HG03060 (cell line): ENCODE measurements around the gene CFAP119.
"Not testable (repeated sequence)": the region's sequence is repeated elsewhere in the genome, so short reads cannot be mapped to it uniquely, and the experiment has no call there.

Source experiments
- ATAC-seq: cut with Tn5 transposase; IDR thresholded peaks from one replicate; pipeline ENCODE4 v1.9.1; 2021; ENCODE audit warnings: low read depth, moderate number of reproducible peaks; ENCODE audit not compliant: unreplicated experiment

Gene CFAP119

DNA sequence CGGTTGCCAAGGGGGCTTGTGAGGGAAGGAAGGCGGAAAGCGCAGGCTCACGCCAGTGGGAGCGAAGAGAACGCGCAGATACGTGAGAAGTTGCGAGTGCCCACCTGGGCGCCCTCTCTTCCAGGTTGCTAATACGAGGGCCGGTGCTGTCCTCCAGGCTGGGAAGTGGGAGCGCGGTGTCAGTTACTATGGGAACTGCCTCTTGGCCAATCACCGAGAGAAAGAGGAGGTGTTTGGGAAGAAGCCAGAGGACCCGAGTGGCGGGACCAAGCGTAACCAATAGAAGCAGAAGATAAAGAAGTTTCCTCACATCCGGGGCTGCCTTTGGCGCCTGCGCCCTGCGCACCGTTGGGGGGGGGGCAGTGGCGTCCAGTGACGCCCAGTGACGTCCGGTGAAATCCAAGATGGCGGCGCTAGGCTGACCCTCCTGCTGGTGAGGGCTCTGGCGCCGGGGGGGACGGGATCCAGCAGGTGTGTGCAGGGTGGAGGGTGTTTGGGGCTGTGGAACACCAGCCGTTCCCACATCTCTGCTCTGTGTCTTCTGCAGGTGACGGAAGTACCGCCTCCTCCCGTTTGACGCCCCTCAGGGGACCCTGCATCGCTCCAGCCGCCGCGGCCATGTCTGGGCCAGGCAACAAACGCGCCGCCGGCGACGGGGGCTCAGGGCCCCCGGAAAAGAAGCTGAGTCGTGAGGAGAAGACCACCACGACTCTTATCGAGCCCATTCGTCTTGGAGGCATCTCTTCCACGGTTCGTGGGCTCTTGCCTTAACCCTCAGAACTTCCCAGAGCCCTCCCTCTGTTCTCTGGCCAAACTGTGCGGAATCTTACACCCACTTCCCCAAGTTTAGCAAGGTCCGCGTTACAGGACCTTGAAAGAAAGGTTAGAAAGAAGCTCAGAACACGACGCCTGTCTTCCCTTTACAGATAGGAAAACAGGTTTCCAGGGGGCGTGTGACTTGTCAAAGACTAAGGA, at the start of gene CFAP119, which contains the start of gene RNF40:
CFAP119 (minus strand) TSS at position 135 of the 975 bp plus-strand sequence. CDS start 314 bp downstream, outside the sequence.
RNF40 (plus strand) TSS at position 395 of the 975 bp plus-strand sequence; CDS start at position 619, 224 bp downstream.
- ATAC-seq = peak; percentile 95

- ATAC-seq = not testable (repeated sequence)
Measured at GRCh38 chr16:30809675-30810074, 47.8 kb upstream of the CFAP119 start.

GRCh38 chr16:30808890-30809426, 47.1 kb upstream of the CFAP119 start:
- ATAC-seq = not testable (repeated sequence)

GRCh38 chr16:30808146-30808545, 46.3 kb upstream of the CFAP119 start:
- no peak for ATAC-seq

DNA sequence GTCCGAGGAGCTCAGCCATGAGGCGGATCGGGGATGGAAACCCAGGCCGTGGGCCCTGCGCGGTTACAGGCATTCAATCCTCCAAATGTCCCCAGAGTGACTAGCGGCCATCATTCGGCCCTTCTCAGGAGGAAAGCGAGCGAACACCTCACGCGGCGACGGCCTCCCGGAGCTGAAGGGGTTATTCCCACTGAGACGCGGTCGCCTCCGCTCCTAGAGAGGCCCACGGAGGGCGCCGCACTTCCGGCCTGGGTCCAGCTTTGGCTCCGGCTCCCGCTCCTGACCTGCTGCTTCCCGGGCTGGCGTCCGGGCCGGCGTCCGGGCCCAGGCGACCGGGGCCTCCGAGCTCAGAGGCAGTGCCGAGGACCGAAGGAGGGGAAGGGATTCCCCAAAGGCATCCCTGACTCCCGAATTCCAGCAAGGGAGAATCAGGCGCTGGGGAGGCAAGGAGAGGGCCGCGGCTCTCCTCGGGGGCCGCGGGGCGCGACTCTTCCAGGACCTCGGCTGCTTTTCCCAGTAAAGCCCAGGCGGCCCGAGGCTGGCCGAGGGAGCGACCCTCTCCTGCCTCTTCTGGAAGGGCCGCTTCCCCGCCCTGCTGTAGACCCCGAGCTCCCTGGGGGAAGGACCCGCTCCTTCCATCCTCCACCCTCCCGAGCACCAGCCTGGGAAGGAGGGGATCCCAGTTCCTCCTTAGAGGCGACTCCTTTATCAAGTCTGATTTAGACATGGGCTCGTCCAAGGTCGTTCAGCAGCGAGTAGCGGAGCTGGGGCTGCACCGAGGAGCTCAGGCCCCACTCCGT, 43.7 kb upstream of the CFAP119 start:
- ATAC-seq = no peak

DNA sequence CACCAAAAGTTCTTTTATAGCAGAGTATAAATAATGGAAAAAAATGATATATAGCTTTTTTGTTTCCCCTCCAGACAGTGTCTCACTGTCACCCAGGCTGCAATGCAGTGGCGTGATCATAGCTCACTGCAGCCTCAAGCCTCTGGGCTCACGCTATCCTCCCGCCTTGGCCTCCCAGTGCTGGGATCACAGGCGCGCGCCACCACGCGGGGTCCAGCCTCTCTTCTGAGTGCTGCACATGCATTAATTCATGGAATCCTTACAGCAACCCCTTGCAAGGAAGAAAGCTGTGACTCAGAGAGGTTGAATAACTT, 43.2 kb upstream of the CFAP119 start:
- ATAC-seq = no peak

GRCh38 chr16:30802936-30803335, 41.1 kb upstream of the CFAP119 start:
- no peak for ATAC-seq

DNA sequence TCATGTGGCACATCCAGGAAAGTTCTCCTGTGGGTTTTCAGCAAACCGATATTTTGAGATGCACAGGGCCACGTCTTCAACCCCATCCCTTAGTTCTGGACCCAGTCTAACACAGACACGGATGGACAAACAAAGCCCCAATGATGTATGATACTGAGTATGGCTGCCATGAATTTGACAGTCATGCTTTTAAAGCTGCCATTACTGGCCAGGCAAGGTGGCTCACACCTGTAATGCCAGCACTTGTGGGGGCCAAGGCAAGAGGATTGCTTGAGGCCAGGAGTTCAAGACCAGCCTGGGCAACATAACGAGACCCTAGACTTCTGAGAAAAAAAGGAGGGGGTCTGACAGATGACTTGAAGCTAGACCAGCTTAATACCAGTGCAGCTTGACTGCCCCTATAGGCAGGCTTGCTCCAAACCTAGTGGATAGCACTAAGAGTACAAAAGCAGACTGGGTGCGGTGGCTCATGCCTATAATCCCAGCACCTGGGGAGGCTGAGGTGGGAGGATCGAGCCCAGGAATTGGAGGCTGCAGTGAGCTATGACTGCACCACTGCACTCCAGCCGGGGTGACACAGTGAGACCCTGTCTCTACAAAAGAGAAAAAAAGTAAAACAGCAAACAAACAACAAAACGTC, 35.9 kb upstream of the CFAP119 start:
- ATAC-seq = no peak

- no peak for ATAC-seq
Measured at GRCh38 chr16:30794634-30795033, 32.8 kb upstream of the CFAP119 start.

DNA sequence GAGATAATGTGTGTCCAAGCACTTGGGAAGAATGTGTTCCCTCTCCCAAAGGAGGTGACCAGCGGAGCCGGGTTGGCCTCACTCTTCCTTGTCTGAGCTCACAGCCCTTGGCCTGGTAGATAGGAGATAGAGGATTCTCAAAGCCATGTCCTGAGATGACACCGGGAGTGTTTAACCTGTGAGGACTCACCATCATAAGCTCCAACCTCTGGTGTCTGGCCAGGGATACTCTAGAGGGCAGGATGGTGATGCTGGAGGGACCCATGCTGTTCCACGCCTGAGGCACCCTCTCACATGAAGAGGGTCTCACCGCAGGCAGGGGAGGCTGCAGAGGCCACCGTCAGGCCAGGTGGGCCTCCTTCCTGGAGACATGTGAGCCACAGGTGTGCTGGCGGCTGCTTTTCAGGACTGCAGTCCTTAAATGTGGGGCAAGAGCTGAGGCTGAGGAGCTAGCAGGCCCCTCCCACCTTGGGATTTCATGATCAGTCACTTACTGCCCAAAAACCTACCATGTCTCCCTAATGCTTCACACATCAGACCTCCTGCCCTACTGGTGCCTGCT, 31.7 kb upstream of the CFAP119 start:
- ATAC-seq = no peak

DNA sequence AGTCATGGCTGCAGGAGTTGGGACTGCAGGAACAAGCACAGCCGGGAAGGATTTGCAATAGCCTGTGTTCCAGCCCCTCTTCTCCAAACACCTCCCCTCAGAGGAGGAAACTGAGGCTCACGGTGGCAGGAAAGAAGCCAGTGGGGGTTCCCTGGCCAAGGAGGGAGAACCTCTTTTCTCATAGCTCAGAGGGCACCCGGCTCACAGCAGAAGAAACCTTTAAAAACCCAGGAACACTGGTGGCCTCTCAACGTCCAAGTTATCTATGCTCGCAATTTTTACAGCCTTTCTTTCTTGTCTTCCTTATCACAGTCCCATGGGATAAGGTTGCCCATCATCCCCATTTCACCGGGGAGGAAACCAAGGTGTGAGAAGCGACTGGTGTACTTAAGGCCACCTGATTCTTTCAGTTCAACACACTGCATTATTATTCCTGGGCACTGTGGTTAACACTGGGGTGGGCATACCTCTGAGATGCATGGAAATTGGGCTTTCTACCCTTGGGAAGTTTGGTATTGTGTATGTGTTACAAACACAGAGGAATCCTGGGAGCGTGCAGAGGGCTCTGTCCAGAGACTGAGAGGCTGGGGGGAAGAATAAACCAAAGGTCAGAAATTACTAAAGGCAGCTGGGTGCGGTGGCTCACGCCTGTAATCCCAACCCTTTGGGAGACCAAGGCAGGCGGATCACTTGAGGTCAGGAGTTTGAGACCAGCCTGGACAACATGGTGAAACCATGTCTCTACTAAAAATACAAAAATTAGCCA, 25.9 kb upstream of the CFAP119 start:
- no peak for ATAC-seq

- no peak for ATAC-seq
Measured at GRCh38 chr16:30786936-30787612, 25.2 kb upstream of the CFAP119 start, which contains the start of gene ZNF629. Gene ZNF629 (minus strand): TSS chr16:30787205. CDS start chr16:30784482, 2,723 bp downstream.

- ATAC-seq = no peak
Measured at GRCh38 chr16:30786115-30786935, 24.5 kb upstream of the CFAP119 start.

GRCh38 chr16:30785126-30786106, 23.6 kb upstream of the CFAP119 start:
- ATAC-seq = no peak

GRCh38 chr16:30784215-30784614, 22.4 kb upstream of the CFAP119 start:
- no peak for ATAC-seq

- ATAC-seq = no peak
Measured at GRCh38 chr16:30783280-30784109, 21.6 kb upstream of the CFAP119 start.
